H1 (cell line): ENCODE measurements around the gene MAP3K15. TPM values are rescaled to one million over a fixed set of nuclear protein-coding genes. Genes with fewer than 3 reads are reported as not detected.

ENCODE experiments used
- CTCF ChIA-PET: fragments of 300-600 bp; sonication (Branson Sonifier 250); formaldehyde crosslinking; loops from one replicate; lab custom pipeline; 2021; ENCODE audit not compliant: partially characterized antibody; lab: Charles Lee
- POLR2A ChIA-PET: fragments of 300-600 bp; sonication (Branson Sonifier 250); formaldehyde crosslinking; loops from one replicate; lab custom pipeline; 2021; ENCODE audit warnings: inconsistent platforms; ENCODE audit not compliant: partially characterized antibody; lab: Charles Lee
- DNase-seq, 2 experiments: peaks; one replicate each; pipeline versions ENCODE4 v3.0.0 to v3.0.0-alpha.2; 2010 to 2022; ENCODE audit warnings: low spot score in 2 of 2, low read depth in 1 of 2, mixed read lengths in 1 of 2
- FAIRE-seq: peaks from 2 replicates; lab custom pipeline; 2011; peaks lifted over from hg19 to GRCh38; lab: Jason Lieb, UNC
- H2AFZ ChIP-seq: 2 replicates; pipeline ENCODE4 v1.8.1; 2012; ENCODE audit warnings: low read length, inconsistent platforms
- H2AK5ac ChIP-seq: 2 replicates; pipeline ENCODE4 v1.6.1; 2013; ENCODE audit warnings: low read depth, low read length
- H2BK120ac ChIP-seq: replicated peaks from 2 replicates; pipeline ENCODE3; 2013; ENCODE audit warnings: low read depth, low read length, inconsistent platforms
- H2BK12ac ChIP-seq: 2 replicates; pipeline ENCODE4 v1.6.1; 2013; ENCODE audit warnings: low read depth, low read length
- H2BK15ac ChIP-seq: 2 replicates; pipeline ENCODE4 v1.6.1; 2013; ENCODE audit warnings: low read length
- H2BK20ac ChIP-seq: 2 replicates; pipeline ENCODE4 v1.6.1; 2013; ENCODE audit warnings: low read length
- H2BK5ac ChIP-seq: 2 replicates; pipeline ENCODE4 v1.6.1; 2013; ENCODE audit warnings: low read depth, low read length
- H3K14ac ChIP-seq: 2 replicates; pipeline ENCODE4 v1.6.1; 2013; ENCODE audit warnings: inconsistent platforms; ENCODE audit not compliant: insufficient read length
- H3K18ac ChIP-seq: 2 replicates; pipeline ENCODE4 v1.6.1; 2013; ENCODE audit warnings: low read length; ENCODE audit errors: extremely low read depth
- H3K23ac ChIP-seq: 2 replicates; pipeline ENCODE4 v1.6.1; 2013; ENCODE audit warnings: inconsistent platforms; ENCODE audit not compliant: insufficient read length
- H3K23me2 ChIP-seq: 2 replicates; pipeline ENCODE4 v1.6.1; 2013; ENCODE audit warnings: low read depth, low read length
- H3K27ac ChIP-seq: 2 replicates; pipeline ENCODE4 v1.6.1; 2011; ENCODE audit warnings: low read depth, low read length, inconsistent platforms
- H3K27me3 ChIP-seq, 4 experiments: replicated peaks in 1 of 4; 1 replicate in 1 of 4; 2 replicates in 3 of 4; pipeline versions ENCODE4 v1.6.1 to v1.8.1; 2011 to 2013; ENCODE audit warnings: low read length in 3 of 4, mild to moderate bottlenecking in 3 of 4, inconsistent platforms in 2 of 4, mixed read lengths in 2 of 4, moderate library complexity in 1 of 4; ENCODE audit not compliant: control insufficient read depth in 3 of 4, insufficient read depth in 3 of 4; ENCODE audit errors: extremely low read depth in 1 of 4
- H3K36me3 ChIP-seq, 4 experiments: 2 replicates each; pipeline versions ENCODE4 v1.6.1 to v1.8.1; 2011 to 2013; ENCODE audit warnings: mild to moderate bottlenecking in 4 of 4, low read length in 3 of 4, moderate library complexity in 2 of 4, control low read depth in 1 of 4, inconsistent platforms in 1 of 4; ENCODE audit not compliant: insufficient read depth in 4 of 4, control insufficient read depth in 2 of 4
- H3K4ac ChIP-seq: replicated peaks from 2 replicates; pipeline ENCODE3; 2013; ENCODE audit warnings: low read length, low read depth, mixed read lengths, inconsistent platforms; ENCODE audit not compliant: insufficient read length
- H3K4me1 ChIP-seq, 4 experiments: replicated peaks in 1 of 4; 1 replicate in 1 of 4; 2 replicates in 3 of 4; pipeline versions ENCODE4 v1.6.1 to v1.8.1; 2011 to 2013; ENCODE audit warnings: low read length in 3 of 4, inconsistent platforms in 2 of 4, mixed read lengths in 1 of 4; ENCODE audit not compliant: insufficient read depth in 4 of 4, control insufficient read depth in 3 of 4
- H3K4me2 ChIP-seq, 2 experiments: 2 replicates each; pipeline versions ENCODE4 v1.6.1 to v1.8.1; 2011 to 2013; ENCODE audit warnings: low read depth in 2 of 2, low read length in 2 of 2, control low read depth in 1 of 2, inconsistent platforms in 1 of 2, mild to moderate bottlenecking in 1 of 2; ENCODE audit not compliant: insufficient read depth in 1 of 2
- H3K4me3 ChIP-seq, 4 experiments: fragments of 200-600, 300-600 bp in 1 of 4; sonication (generic), shearing (Covaris generic), sonication (Bioruptor Twin) in 1 of 4; 2 replicates each; pipeline versions ENCODE4 v1.5.1 to v1.8.1; 2011 to 2016; ENCODE audit warnings: low read length in 4 of 4, low read depth in 3 of 4, control low read depth in 2 of 4, inconsistent platforms in 2 of 4, mild to moderate bottlenecking in 2 of 4, mixed read lengths in 1 of 4, moderate library complexity in 1 of 4; ENCODE audit not compliant: insufficient read depth in 2 of 4; ENCODE audit errors: extremely low read depth in 1 of 4
- H3K56ac ChIP-seq: replicated peaks from 2 replicates; pipeline ENCODE3; 2013; ENCODE audit warnings: low read depth, mild to moderate bottlenecking, mixed read lengths, low read length, inconsistent platforms; ENCODE audit not compliant: insufficient read length
- H3K79me1 ChIP-seq: 2 replicates; pipeline ENCODE4 v1.6.1; 2013; ENCODE audit warnings: low read depth, low read length, control low read depth
- H3K79me2 ChIP-seq, 2 experiments: 2 replicates each; pipeline versions ENCODE4 v1.6.1 to v1.8.1; 2012 to 2013; ENCODE audit warnings: low read length in 2 of 2, mild to moderate bottlenecking in 2 of 2, inconsistent platforms in 1 of 2; ENCODE audit not compliant: insufficient read depth in 2 of 2, control insufficient read depth in 1 of 2
- H3K9ac ChIP-seq, 4 experiments: replicated peaks in 1 of 4; 1 replicate in 1 of 4; 2 replicates in 3 of 4; pipeline versions ENCODE4 v1.6.1 to v1.8.1; 2011 to 2013; ENCODE audit warnings: low read depth in 3 of 4, low read length in 3 of 4, control low read depth in 2 of 4, mild to moderate bottlenecking in 2 of 4, moderate library complexity in 2 of 4, inconsistent platforms in 1 of 4; ENCODE audit errors: extremely low read depth in 1 of 4
- H3K9me3 ChIP-seq, 2 experiments: 2 replicates each; pipeline versions ENCODE4 v1.6.1 to v1.8.1; 2012 to 2013; ENCODE audit warnings: mild to moderate bottlenecking in 2 of 2, moderate library complexity in 2 of 2, control low read depth in 1 of 2, inconsistent platforms in 1 of 2, low read depth in 1 of 2, low read length in 1 of 2, mixed read lengths in 1 of 2; ENCODE audit not compliant: insufficient read depth in 2 of 2
- H4K20me1 ChIP-seq, 2 experiments: replicated peaks in 1 of 2; 2 replicates each; pipeline versions ENCODE3 to v1.8.1; 2011 to 2013; ENCODE audit warnings: inconsistent platforms in 2 of 2, low read length in 2 of 2, mild to moderate bottlenecking in 1 of 2; ENCODE audit not compliant: insufficient read depth in 2 of 2, control insufficient read depth in 1 of 2
- H4K5ac ChIP-seq: 2 replicates; pipeline ENCODE4 v1.6.1; 2013; ENCODE audit warnings: low read length, low read depth, mixed read lengths, inconsistent platforms; ENCODE audit not compliant: insufficient read length
- H4K8ac ChIP-seq: 2 replicates; pipeline ENCODE4 v1.8.0; 2013; ENCODE audit warnings: mild to moderate bottlenecking, moderate library complexity, low read length, inconsistent platforms; ENCODE audit not compliant: insufficient read depth; ENCODE audit errors: extremely low read depth
- H4K91ac ChIP-seq: replicated peaks from 2 replicates; pipeline ENCODE3; 2013; ENCODE audit warnings: low read length, mixed read lengths, inconsistent platforms; ENCODE audit not compliant: insufficient read length
- BCL11A ChIP-seq, 2 experiments: IDR thresholded peaks; one replicate each; pipeline ENCODE4 v1.6.1; 2011; ENCODE audit warnings: low read depth in 2 of 2, low read length in 2 of 2, mild to moderate bottlenecking in 2 of 2
- CBX8 ChIP-seq: fragments of 300-800, 300-1000 bp; sonication (generic); IDR thresholded peaks from 2 replicates; pipeline ENCODE4 v1.7.1; 2016; ENCODE audit warnings: low read depth, low read length, borderline replicate concordance
- CHD2 ChIP-seq: IDR thresholded peaks from 2 replicates; pipeline ENCODE4 v1.6.1; 2012; ENCODE audit warnings: low read length, improper control_type of control experiment
- CREB1 ChIP-seq: IDR thresholded peaks from 2 replicates; pipeline ENCODE4 v1.6.1; 2012; ENCODE audit warnings: inconsistent platforms
- CTBP2 ChIP-seq: IDR thresholded peaks from 2 replicates; pipeline ENCODE4 v1.7.0; 2011; ENCODE audit warnings: borderline replicate concordance, mild to moderate bottlenecking, moderate library complexity, mixed read lengths, low read length; ENCODE audit not compliant: insufficient read depth, insufficient read length
- FOSL1 ChIP-seq: IDR thresholded peaks from 2 replicates; pipeline ENCODE4 v1.6.1; 2011; ENCODE audit warnings: mild to moderate bottlenecking, low read depth, low read length, moderate library complexity; ENCODE audit not compliant: insufficient read depth
- JUN ChIP-seq: IDR thresholded peaks from 2 replicates; pipeline ENCODE4 v1.6.1; 2011; ENCODE audit warnings: low read depth, mild to moderate bottlenecking, improper control_type of control experiment, low read length
- JUND ChIP-seq: IDR thresholded peaks from 2 replicates; pipeline ENCODE4 v1.6.1; 2011; ENCODE audit warnings: mild to moderate bottlenecking, improper control_type of control experiment, low read length
- KDM4A ChIP-seq: IDR thresholded peaks from one replicate; pipeline ENCODE4 v1.7.1; 2012; ENCODE audit warnings: low read depth, mild to moderate bottlenecking, moderate library complexity, low read length, inconsistent platforms; ENCODE audit not compliant: severe bottlenecking
- POLR2A ChIP-seq, 2 experiments: IDR thresholded peaks; 1 replicate in 1 of 2; 2 replicates in 1 of 2; pipeline ENCODE4 v1.6.1; 2011; ENCODE audit warnings: low read depth in 2 of 2, low read length in 2 of 2, mild to moderate bottlenecking in 2 of 2; ENCODE audit errors: control extremely low read depth in 1 of 2
- POU5F1 ChIP-seq: IDR thresholded peaks from 2 replicates; pipeline ENCODE4 v1.6.1; 2011; ENCODE audit warnings: low read depth, mild to moderate bottlenecking, low read length, moderate library complexity
- SRF ChIP-seq: IDR thresholded peaks from 2 replicates; pipeline ENCODE4 v1.6.1; 2011; ENCODE audit warnings: mild to moderate bottlenecking, low read depth, low read length, moderate library complexity
- YY1 ChIP-seq: IDR thresholded peaks from 2 replicates; pipeline ENCODE4 v1.6.1; 2011; ENCODE audit warnings: low read depth, mild to moderate bottlenecking, low read length
- WGBS, 2 experiments: shearing (Covaris generic) in 1 of 2; methylation state at CpG; one replicate each; pipeline versions ENCODE4 v1.1.6 to v1.1.7; 2013 to 2015; ENCODE audit warnings: low lambda C conversion rate in 2 of 2, mixed read lengths in 2 of 2, inconsistent platforms in 1 of 2, low coverage in 1 of 2, missing lambda C conversion rate in 1 of 2; ENCODE audit not compliant: insufficient replicate concordance in 2 of 2, insufficient coverage in 1 of 2, insufficient read length in 1 of 2; ENCODE audit errors: extremely low coverage in 1 of 2, missing lambda C conversion rate in 1 of 2; 5-methylcytosine and 5-hydroxymethylcytosine counted together
- polyA plus RNA-seq, 7 experiments: library from polyadenylated mRNA; depleted of rRNA in 3 of 7; stranded (reverse) in 5 of 7; unstranded in 2 of 7; fragments of >200 nt in 5 of 7; fragments of 200-250 nt in 2 of 7; gene quantifications; 1 replicate in 5 of 7; 2 replicates in 1 of 7; 4 replicates in 1 of 7; pipeline versions ENCODE4 v1.2.1 to v1.2.3, GENCODE V29; 2011 to 2013; ENCODE audit warnings: missing spikeins in 2 of 7, mixed read lengths in 2 of 7
- total RNA-seq: library from RNA; stranded (reverse); fragmentation: NEBNext Ultra II Directional; extraction: Animal tissue kit (Norgen Biotek cat#: 25700); gene quantifications from 2 replicates; pipeline ENCODE4 v1.2.1, GENCODE V29; 2021

The MAP3K15 gene
- total and polyA plus RNA-seq, 2 of the 8 experiments (the other 6 are each of a cell fraction or from before 2014, with no cell fraction given) = 1.8 to 2.4 TPM

- POLR2A ChIA-PET = no interaction called here
- Histone ChIP-seq H3K9ac (no peak overlapping the region), H4K20me1 (no peaks in the 10 kb centered on the region), H3K9me3 (no peaks in the 10 kb centered on the region), H3K18ac (no peak overlapping the region), H2BK120ac (no peak overlapping the region), H4K5ac (no peak overlapping the region), H3K36me3 (no peaks in the 10 kb centered on the region), H4K91ac (no peak overlapping the region), H3K4me1 (no peaks in the 10 kb centered on the region), H3K4ac (no peak overlapping the region), H3K79me1 (no peaks in the 10 kb centered on the region), H3K56ac (no peak overlapping the region), H3K27ac (no peak overlapping the region), H2AK5ac (no peak overlapping the region), H3K79me2 (no peaks in the 10 kb centered on the region), H2BK5ac (no peak overlapping the region), H3K4me2 (no peak overlapping the region), H2BK12ac (no peak overlapping the region), H2BK15ac (no peak overlapping the region), H4K8ac (no peak overlapping the region), H3K4me3 (no peak overlapping the region), H2AFZ (no peak overlapping the region), H3K14ac (no peak overlapping the region), H3K23me2 (no peaks in the 10 kb centered on the region), H2BK20ac (no peak overlapping the region), H3K23ac (no peak overlapping the region), H3K27me3 (no peaks in the 10 kb centered on the region)
- CTCF ChIA-PET = interaction anchor here (1.1 to 1.7 kb wide), 3 partner anchors 9 to 309 kb away, joined by 3 to 5 read pairs (median 4); no protein-coding TSS in a partner anchor
- FAIRE-seq (no peak), DNase-seq (no peak)
- WGBS, 2 experiments = 100% methylated on average over 2 of the region's 2 CpGs; no CpG with 5 or more reads in 1 of the 2 experiments
- TF ChIP-seq BCL11A (IDR thresholded peaks at IDR 0.05; ENCODE audit: low read depth in 2 of 2, low read length in 2 of 2) = no peak
- no peak for TF ChIP-seq CREB1
- no peak for TF ChIP-seq KDM4A
- no peak for TF ChIP-seq FOSL1
- TF ChIP-seq CBX8 = no peak
- no peak for TF ChIP-seq SRF
- no peak for TF ChIP-seq JUND
- TF ChIP-seq POLR2A (IDR thresholded peaks at IDR 0.05; ENCODE audit: control extremely low read depth in 1 of 2, low read depth in 2 of 2, low read length in 2 of 2) = no peak
- TF ChIP-seq CHD2 = no peak
- TF ChIP-seq CTBP2 = no peak
- TF ChIP-seq POU5F1 = no peak
- no peak for TF ChIP-seq YY1
- no peak for TF ChIP-seq JUN
Observed at GRCh38 chrX:19326567-19326966, 188.7 kb downstream of the MAP3K15 start.
